ENCODE data around the gene FAM229B.
"Not testable (repeated sequence)": the region's sequence is repeated elsewhere in the genome, so short reads cannot be mapped to it uniquely, and the experiment has no call there.

- not testable (repeated sequence) for TF ChIP-seq CTCF (IDR thresholded peaks at IDR 0.05 in 8 of 11, conservative IDR thresholded peaks at IDR 0.05 in 3 of 11); POLR2AphosphoS5 (IDR thresholded peaks at IDR 0.05)
Observed at GRCh38 chr6:112051251-112051740, 36.1 kb upstream of the FAM229B start.

Data from spleen (tissue), 7 donors.